Adrenal gland (tissue), 12 donors: ENCODE measurements around the gene MADCAM1. TPM values are rescaled to one million over a fixed set of nuclear protein-coding genes. Genes with fewer than 3 reads are reported as not detected.

Experiments used
- DNase-seq, 7 donors: peaks; one replicate each; pipeline ENCODE4 v3.0.0-alpha.2; 2019 to 2020
- H3K27ac ChIP-seq, 5 donors: fragments of 200-600 bp; sonication (generic) in 4 of 5; 1 replicate in 3 of 5; 2 replicates in 2 of 5; pipeline versions ENCODE4 v1.5.1 to v1.8.0; 2016 to 2020; ENCODE audit warnings: mild to moderate bottlenecking in 1 of 5
- H3K27me3 ChIP-seq: fragments of 200-600 bp; 2 replicates; pipeline ENCODE4 v1.8.0; 2021
- H3K36me3 ChIP-seq, 2 donors: fragments of 200-600 bp; replicated peaks in 1 of 2; 1 replicate in 1 of 2; 2 replicates in 1 of 2; pipeline versions ENCODE4 v1.5.1 to v1.8.0; 2018 to 2022
- H3K4me1 ChIP-seq, 2 donors: fragments of 200-600 bp; replicated peaks in 1 of 2; 1 replicate in 1 of 2; 2 replicates in 1 of 2; pipeline versions ENCODE4 v1.5.1 to v1.8.0; 2018 to 2021
- H3K4me3 ChIP-seq, 4 donors: fragments of 200-600 bp; sonication (generic) in 3 of 4; one replicate each; pipeline ENCODE4 v1.5.1; 2016 to 2018
- H3K9me3 ChIP-seq, 3 donors: fragments of 200-600 bp; sonication (generic) in 1 of 3; replicated peaks in 1 of 3; 1 replicate in 2 of 3; 2 replicates in 1 of 3; pipeline versions ENCODE4 v1.5.1 to v1.8.0; 2016 to 2021
- POLR2A ChIP-seq, 2 donors: fragments of 450-650 bp; IDR thresholded peaks; one replicate each; pipeline ENCODE4 v1.6.1; 2017; ENCODE audit warnings: antibody characterized with exemption in 2 of 2, mild to moderate bottlenecking in 2 of 2, moderate library complexity in 1 of 2
- WGBS, 4 donors: extraction: QIAGEN DNeasy Blood & Tissue Kit in 2 of 4; methylation state at CpG; one replicate each; pipeline versions ENCODE4 v1.1.5 to v1.1.7; 2013 to 2017; 5-methylcytosine and 5-hydroxymethylcytosine counted together
- intact Hi-C, 2 donors: fragments of 100-400 bp; cut with DNase I; formaldehyde crosslinking; loops; one replicate each; pipeline versions ENCODE4 v1.14.1 to v1.15.0; 2022 to 2023
- polyA plus RNA-seq, 3 donors: library from polyadenylated mRNA; stranded (reverse); fragments of 200-250 nt in 2 of 3; fragments of 350-450 nt in 1 of 3; fragmentation: Illumina TruSeq in 1 of 3; extraction: RNeasy Lipid Tissue Mini Kit (QIAGEN cat#74804) in 1 of 3; gene quantifications; one replicate each; pipeline ENCODE4 v1.2.3, GENCODE V29; 2013 to 2014
- total RNA-seq, 9 donors: library from RNA; depleted of rRNA in 4 of 9; stranded (reverse); fragments of >200 nt in 4 of 9; fragments of 120-200 nt in 1 of 9; fragmentation: NEBNext Ultra II Directional in 1 of 9; extraction: Animal tissue kit (Norgen Biotek cat#: 25700) in 1 of 9; gene quantifications; one replicate each; pipeline versions ENCODE4 v1.1.0 to v1.2.4, GENCODE V29; 2013 to 2023
- TF ChIP-seq, protein P1 (sequence below), 6 experiments: fragments of 450-650 bp in 4 of 6; fragments of 200-600 bp in 2 of 6; sonication (generic) in 1 of 6; IDR thresholded peaks; 1 replicate in 5 of 6; 2 replicates in 1 of 6; pipeline versions ENCODE4 v1.5.1 to v1.8.0; 2016 to 2021; ENCODE audit warnings: antibody characterized with exemption in 6 of 6, mild to moderate bottlenecking in 2 of 6, moderate library complexity in 1 of 6
- donor health status: healthy with polysubstance abuse.
- donor health status: Bipolar disorder and iron deficiency.
- donor health status: DM: yes; HTN: yes; CAD: no.
- donor health status: DM: no; HTN: no; CAD: no.
- donor health status: DM: no; HTN: no; CAD: no.
- donor health status: DM: yes; HTN: yes; CAD: no.

Gene MADCAM1
- total and polyA plus RNA-seq, 12 donors: 0.14 to 4.8 (median 0.92) TPM; not detected in 2

DNA sequence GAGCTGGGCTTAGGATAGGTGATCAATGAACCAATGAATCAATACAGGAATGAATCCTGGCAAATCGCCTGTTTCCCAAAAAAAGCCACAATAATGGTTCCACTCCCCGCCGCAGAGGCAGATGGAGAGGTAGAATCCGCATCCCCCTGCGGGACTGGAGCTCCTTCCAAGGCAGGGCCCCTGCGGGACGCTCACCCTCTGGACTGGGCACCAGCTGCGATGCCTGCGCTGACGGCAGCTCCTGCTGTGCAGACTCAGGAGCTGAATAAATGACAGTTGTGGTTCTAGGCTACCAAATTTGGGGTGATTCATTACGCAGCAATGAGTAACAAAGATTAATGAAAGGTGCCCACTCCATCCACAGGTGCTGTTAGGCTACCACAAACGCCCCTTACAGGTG, 26.4 kb downstream of the MADCAM1 start:
- intact Hi-C loops: no loop called here
- H3K27ac ChIP-seq: no peak overlapping the region
- H3K27me3 ChIP-seq: no peaks in the 10 kb centered on the region
- no peak for DNase-seq
- no peak overlapping the region for H3K4me3 ChIP-seq
- WGBS, 4 donors: 78 to 92% (median 91%) methylated on average over 4 to 12 of the region's 12 CpGs
- H3K36me3 ChIP-seq: no peaks in the 10 kb centered on the region
- no peaks in the 10 kb centered on the region for H3K4me1 ChIP-seq
- no peak for TF ChIP-seq POLR2A (IDR thresholded peaks at IDR 0.05)
- TF ChIP-seq, protein P1, sequence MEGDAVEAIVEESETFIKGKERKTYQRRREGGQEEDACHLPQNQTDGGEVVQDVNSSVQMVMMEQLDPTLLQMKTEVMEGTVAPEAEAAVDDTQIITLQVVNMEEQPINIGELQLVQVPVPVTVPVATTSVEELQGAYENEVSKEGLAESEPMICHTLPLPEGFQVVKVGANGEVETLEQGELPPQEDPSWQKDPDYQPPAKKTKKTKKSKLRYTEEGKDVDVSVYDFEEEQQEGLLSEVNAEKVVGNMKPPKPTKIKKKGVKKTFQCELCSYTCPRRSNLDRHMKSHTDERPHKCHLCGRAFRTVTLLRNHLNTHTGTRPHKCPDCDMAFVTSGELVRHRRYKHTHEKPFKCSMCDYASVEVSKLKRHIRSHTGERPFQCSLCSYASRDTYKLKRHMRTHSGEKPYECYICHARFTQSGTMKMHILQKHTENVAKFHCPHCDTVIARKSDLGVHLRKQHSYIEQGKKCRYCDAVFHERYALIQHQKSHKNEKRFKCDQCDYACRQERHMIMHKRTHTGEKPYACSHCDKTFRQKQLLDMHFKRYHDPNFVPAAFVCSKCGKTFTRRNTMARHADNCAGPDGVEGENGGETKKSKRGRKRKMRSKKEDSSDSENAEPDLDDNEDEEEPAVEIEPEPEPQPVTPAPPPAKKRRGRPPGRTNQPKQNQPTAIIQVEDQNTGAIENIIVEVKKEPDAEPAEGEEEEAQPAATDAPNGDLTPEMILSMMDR (IDR thresholded peaks at IDR 0.05): no peak
- H3K9me3 ChIP-seq: no peaks in the 10 kb centered on the region

GRCh38 chr19:524062-524674, 27.9 kb downstream of the MADCAM1 start:
- intact Hi-C loops: no loop called here
- Histone ChIP-seq H3K27ac (no peak overlapping the region), H3K27me3 (no peaks in the 10 kb centered on the region), H3K4me1 (no peaks in the 10 kb centered on the region), H3K9me3 (no peaks in the 10 kb centered on the region), H3K4me3 (no peak overlapping the region), H3K36me3 (no peaks in the 10 kb centered on the region)
- 62 to 67% (median 63%) methylated on average over 22 to 29 of the region's 29 CpGs for WGBS, 4 donors
- DNase-seq: no peak
- TF ChIP-seq, protein P1 (IDR thresholded peaks at IDR 0.05): no peak
- no peak for TF ChIP-seq POLR2A (IDR thresholded peaks at IDR 0.05)

DNA sequence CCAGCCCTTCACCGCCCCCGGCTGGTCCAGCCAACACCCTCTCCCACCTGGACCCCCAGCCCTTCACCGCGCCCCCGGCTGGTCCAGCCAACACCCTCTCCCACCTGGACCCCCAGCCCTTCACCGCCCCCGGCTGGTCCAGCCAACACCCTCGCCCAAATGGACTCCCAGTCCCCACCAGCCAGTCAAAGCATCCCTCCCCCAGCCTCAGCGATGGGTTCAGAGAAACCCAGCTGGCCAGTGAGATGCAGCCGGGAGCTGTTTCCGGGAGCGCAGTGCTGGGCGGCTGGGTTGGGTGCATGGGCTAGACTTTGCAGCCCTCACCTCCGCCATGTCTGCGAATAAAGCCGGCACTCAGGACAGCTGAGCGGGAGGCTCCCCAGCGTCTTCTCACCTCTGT, 28.7 kb downstream of the MADCAM1 start:
- WGBS, 4 donors: 60 to 77% (median 68%) methylated on average over 2 to 18 of the region's 18 CpGs
- Histone ChIP-seq H3K27me3 (no peaks in the 10 kb centered on the region), H3K4me3 (no peak overlapping the region), H3K9me3 (no peaks in the 10 kb centered on the region), H3K4me1 (no peaks in the 10 kb centered on the region), H3K27ac (no peak overlapping the region), H3K36me3 (no peaks in the 10 kb centered on the region)
- TF ChIP-seq POLR2A (IDR thresholded peaks at IDR 0.05): no peak
- TF ChIP-seq, protein P1 (IDR thresholded peaks at IDR 0.05): no peak
- intact Hi-C loops: no loop called here
- DNase-seq: no peak

GRCh38 chr19:525857-526419, 29.7 kb downstream of the MADCAM1 start:
- Histone ChIP-seq H3K4me1 (no peaks in the 10 kb centered on the region), H3K36me3 (no peaks in the 10 kb centered on the region), H3K9me3 (no peaks in the 10 kb centered on the region), H3K27me3 (no peaks in the 10 kb centered on the region), H3K27ac (no peak overlapping the region), H3K4me3 (no peak overlapping the region)
- WGBS, 4 donors: 35 to 55% (median 51%) methylated on average over 13 of the region's 13 CpGs
- no peak for DNase-seq
- intact Hi-C loops: no loop called here
- TF ChIP-seq POLR2A (IDR thresholded peaks at IDR 0.05): no peak
- TF ChIP-seq, protein P1 (IDR thresholded peaks at IDR 0.05): no peak
